Measurements from ENCODE around the gene CDH4.

DNA sequence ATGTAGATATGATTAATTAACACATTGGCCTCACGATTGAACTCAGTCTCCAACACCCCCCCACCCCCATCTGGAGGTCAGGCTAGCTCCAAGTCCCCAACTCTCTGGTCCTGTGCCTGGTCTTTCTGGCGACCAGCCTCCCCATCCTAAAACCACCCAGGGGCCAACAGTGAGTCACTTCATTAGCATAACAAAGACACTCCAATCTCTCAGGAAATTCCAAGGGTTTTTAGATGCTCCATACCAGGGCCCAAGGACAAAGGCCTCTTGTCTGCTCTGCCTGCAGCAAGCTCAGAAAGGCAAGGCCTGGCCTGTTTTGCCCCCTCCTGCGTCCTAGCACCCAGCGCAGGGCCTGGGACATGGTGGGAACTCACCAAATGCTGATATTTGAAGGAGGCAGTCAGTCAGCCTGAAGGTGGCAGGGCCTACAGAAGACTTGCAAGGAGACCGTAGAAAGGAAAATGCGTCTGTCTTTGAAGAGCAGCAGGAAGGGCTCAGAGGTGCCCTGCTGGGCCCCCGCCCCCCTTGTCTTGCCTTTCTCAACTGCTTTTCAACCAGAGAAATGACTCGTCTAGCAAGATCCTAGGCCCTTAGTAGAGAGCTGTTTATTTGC is 184.7 kb downstream of the CDH4 start:
- no peak for TF ChIP-seq POLR2AphosphoS5 (IDR thresholded peaks at IDR 0.05)
- TF ChIP-seq, protein P1, sequence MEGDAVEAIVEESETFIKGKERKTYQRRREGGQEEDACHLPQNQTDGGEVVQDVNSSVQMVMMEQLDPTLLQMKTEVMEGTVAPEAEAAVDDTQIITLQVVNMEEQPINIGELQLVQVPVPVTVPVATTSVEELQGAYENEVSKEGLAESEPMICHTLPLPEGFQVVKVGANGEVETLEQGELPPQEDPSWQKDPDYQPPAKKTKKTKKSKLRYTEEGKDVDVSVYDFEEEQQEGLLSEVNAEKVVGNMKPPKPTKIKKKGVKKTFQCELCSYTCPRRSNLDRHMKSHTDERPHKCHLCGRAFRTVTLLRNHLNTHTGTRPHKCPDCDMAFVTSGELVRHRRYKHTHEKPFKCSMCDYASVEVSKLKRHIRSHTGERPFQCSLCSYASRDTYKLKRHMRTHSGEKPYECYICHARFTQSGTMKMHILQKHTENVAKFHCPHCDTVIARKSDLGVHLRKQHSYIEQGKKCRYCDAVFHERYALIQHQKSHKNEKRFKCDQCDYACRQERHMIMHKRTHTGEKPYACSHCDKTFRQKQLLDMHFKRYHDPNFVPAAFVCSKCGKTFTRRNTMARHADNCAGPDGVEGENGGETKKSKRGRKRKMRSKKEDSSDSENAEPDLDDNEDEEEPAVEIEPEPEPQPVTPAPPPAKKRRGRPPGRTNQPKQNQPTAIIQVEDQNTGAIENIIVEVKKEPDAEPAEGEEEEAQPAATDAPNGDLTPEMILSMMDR (IDR thresholded peaks at IDR 0.05), result no peak

All from sigmoid colon (tissue), 4 donors.